Uterus (tissue), 2 donors: ENCODE measurements around the gene ITPKC.

Experiments
- POLR2A ChIP-seq, 2 donors: fragments of 450-650 bp; IDR thresholded peaks; one replicate each; pipeline ENCODE4 v1.6.1; 2016; ENCODE audit warnings: antibody characterized with exemption in 2 of 2, mild to moderate bottlenecking in 1 of 2, moderate library complexity in 1 of 2
- TF ChIP-seq, protein P1 (sequence below), 4 experiments: fragments of 200-600 bp in 2 of 4; fragments of 450-650 bp in 2 of 4; sonication (generic) in 2 of 4; IDR thresholded peaks; one replicate each; pipeline ENCODE4 v1.5.1; 2016 to 2019; ENCODE audit warnings: antibody characterized with exemption in 4 of 4, mild to moderate bottlenecking in 2 of 4, moderate library complexity in 1 of 4

DNA sequence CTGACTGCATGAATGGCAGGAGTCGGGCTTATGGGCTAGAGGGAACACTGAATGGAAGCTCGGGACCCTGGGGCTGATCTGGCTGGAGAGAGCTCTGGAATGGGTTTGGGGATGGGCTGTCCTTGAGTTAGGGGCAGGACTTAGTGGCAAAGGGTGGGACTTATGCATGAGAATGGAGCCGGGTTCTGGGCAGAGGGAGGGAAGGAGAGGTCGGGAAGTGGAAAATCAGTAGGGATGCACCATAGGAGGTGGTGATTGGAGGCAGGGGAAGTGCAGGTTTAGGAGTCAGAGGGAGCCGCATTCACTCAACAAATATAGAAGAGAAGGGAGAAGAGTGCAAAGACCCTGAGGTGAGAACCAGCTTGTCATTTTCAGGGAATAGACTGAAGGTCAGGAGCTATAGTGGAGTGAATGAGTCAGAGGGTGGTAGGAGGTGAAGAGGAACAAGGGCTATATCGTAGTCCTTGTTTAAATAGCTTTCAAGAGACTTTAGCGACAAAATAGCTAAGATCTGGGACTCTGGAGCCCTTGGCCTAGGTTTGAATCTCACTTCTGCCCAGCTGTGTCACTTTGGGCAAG is 61.9 kb downstream of the ITPKC start:
- TF ChIP-seq, protein P1, sequence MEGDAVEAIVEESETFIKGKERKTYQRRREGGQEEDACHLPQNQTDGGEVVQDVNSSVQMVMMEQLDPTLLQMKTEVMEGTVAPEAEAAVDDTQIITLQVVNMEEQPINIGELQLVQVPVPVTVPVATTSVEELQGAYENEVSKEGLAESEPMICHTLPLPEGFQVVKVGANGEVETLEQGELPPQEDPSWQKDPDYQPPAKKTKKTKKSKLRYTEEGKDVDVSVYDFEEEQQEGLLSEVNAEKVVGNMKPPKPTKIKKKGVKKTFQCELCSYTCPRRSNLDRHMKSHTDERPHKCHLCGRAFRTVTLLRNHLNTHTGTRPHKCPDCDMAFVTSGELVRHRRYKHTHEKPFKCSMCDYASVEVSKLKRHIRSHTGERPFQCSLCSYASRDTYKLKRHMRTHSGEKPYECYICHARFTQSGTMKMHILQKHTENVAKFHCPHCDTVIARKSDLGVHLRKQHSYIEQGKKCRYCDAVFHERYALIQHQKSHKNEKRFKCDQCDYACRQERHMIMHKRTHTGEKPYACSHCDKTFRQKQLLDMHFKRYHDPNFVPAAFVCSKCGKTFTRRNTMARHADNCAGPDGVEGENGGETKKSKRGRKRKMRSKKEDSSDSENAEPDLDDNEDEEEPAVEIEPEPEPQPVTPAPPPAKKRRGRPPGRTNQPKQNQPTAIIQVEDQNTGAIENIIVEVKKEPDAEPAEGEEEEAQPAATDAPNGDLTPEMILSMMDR (IDR thresholded peaks at IDR 0.05) = no peak
- TF ChIP-seq POLR2A (IDR thresholded peaks at IDR 0.05) = no peak
